Activated effector memory CD4-positive, alpha-beta T cell treated with Interleukin-2 at 50 U/mL for 16 hours (primary cell): Measurements from ENCODE around the gene PKN2.

Experiments
- DNase-seq: peaks from one replicate; pipeline ENCODE4 v3.0.0-alpha.2; 2020

Gene PKN2

GRCh38 chr1:88736633-88737248, 52.7 kb downstream of the PKN2 start:
- DNase-seq = no peak

GRCh38 chr1:88737338-88737927, 53.4 kb downstream of the PKN2 start:
- no peak for DNase-seq

GRCh38 chr1:88740784-88741183, 56.7 kb downstream of the PKN2 start:
- DNase-seq = no peak

- DNase-seq = no peak
These were observed 57.3 kb downstream of the PKN2 start for GRCh38 chr1:88741413-88741812.

- DNase-seq = no peak
These were observed 58.5 kb downstream of the PKN2 start for GRCh38 chr1:88742531-88742930.

- DNase-seq = no peak
These were observed 60.1 kb downstream of the PKN2 start for GRCh38 chr1:88744142-88744541.

- DNase-seq = no peak
These were observed 62.8 kb downstream of the PKN2 start for GRCh38 chr1:88746916-88747315.

- no peak for DNase-seq
These were observed 67.6 kb downstream of the PKN2 start for GRCh38 chr1:88751714-88752113.

- no peak for DNase-seq
These were observed 69.4 kb downstream of the PKN2 start for GRCh38 chr1:88753506-88753905.

GRCh38 chr1:88763649-88764406, 79.8 kb downstream of the PKN2 start:
- no peak for DNase-seq

- no peak for DNase-seq
These were observed 84.1 kb downstream of the PKN2 start for GRCh38 chr1:88768187-88768586.

- no peak for DNase-seq
These were observed 84.7 kb downstream of the PKN2 start for GRCh38 chr1:88768816-88769215.

GRCh38 chr1:88773540-88774150, 89.6 kb downstream of the PKN2 start:
- no peak for DNase-seq

GRCh38 chr1:88774151-88774556, 90.1 kb downstream of the PKN2 start:
- no peak for DNase-seq

- DNase-seq = no peak
These were observed 93.6 kb downstream of the PKN2 start for GRCh38 chr1:88777604-88778149.

GRCh38 chr1:88779880-88780279, 95.8 kb downstream of the PKN2 start:
- no peak for DNase-seq

GRCh38 chr1:88780485-88780884, 96.4 kb downstream of the PKN2 start:
- DNase-seq = no peak

GRCh38 chr1:88783145-88783544, 99.1 kb downstream of the PKN2 start:
- no peak for DNase-seq

- DNase-seq = no peak
These were observed 100.5 kb downstream of the PKN2 start for GRCh38 chr1:88784551-88784950.

- no peak for DNase-seq
These were observed 103.2 kb downstream of the PKN2 start for GRCh38 chr1:88787023-88787903.

- no peak for DNase-seq
These were observed 107.1 kb downstream of the PKN2 start for GRCh38 chr1:88791192-88791591.

- no peak for DNase-seq
These were observed 115.4 kb downstream of the PKN2 start for GRCh38 chr1:88799491-88799890.
